HepG2 (cell line): ENCODE results near the gene BACH2. TPM values are rescaled to one million over a fixed set of nuclear protein-coding genes. Genes with fewer than 3 reads are reported as not detected.

Source experiments
- ATAC-seq: fragments of 200-7000 bp; cut with Tn5 transposase; 3 replicates; pipeline ENCODE4 v1.9.1; 2020; ENCODE audit warnings: mild to moderate bottlenecking, moderate library complexity
- BruUV-seq: library from RNA; stranded (reverse); fragments of 400-500 nt; replicated peaks from 2 replicates; lab custom pipeline; 2021; lab: Mats Ljungman, UMichigan
- CTCF ChIA-PET: fragments of 300-600 bp; formaldehyde crosslinking; extraction: SDS; loops from one replicate; lab custom pipeline; 2021; ENCODE audit warnings: low total read pairs, inconsistent platforms, low intra/inter-chr PET ratio; lab: Yijun Ruan, JAX
- POLR2A ChIA-PET: fragments of 350-600 bp; sonication (Branson Sonifier 250); formaldehyde crosslinking; loops from one replicate; lab custom pipeline; 2020; ENCODE audit warnings: antibody characterized with exemption, inconsistent platforms; lab: Yijun Ruan, JAX
- DNase-seq: peaks from one replicate; pipeline ENCODE4 v3.0.0-alpha.2; 2015; ENCODE audit warnings: low spot score
- FAIRE-seq: peaks from 3 replicates; lab custom pipeline; 2011; peaks lifted over from hg19 to GRCh38; lab: Jason Lieb, UNC
- H2AFZ ChIP-seq: one replicate; pipeline ENCODE4 v1.6.1; 2011; ENCODE audit warnings: low read length, inconsistent platforms
- H3K27ac ChIP-seq: fragments of 300-600 bp; 3 replicates; pipeline ENCODE4 v1.8.0; 2011; ENCODE audit warnings: mixed run types, mild to moderate bottlenecking, mixed read lengths, low read length, inconsistent platforms; ENCODE audit not compliant: insufficient read depth; ENCODE audit errors: extremely low read length
- H3K27me3 ChIP-seq, 2 experiments: fragments of 200-600 bp in 1 of 2; 2 replicates in 1 of 2; 3 replicates in 1 of 2; pipeline versions ENCODE4 v1.6.0 to v1.8.0; 2011; ENCODE audit warnings: low read length in 2 of 2, mild to moderate bottlenecking in 2 of 2, moderate library complexity in 2 of 2, inconsistent platforms in 1 of 2; ENCODE audit not compliant: insufficient read depth in 2 of 2, control insufficient read depth in 1 of 2
- H3K36me3 ChIP-seq, 2 experiments: fragments of 200-600 bp in 1 of 2; replicated peaks in 1 of 2; 2 replicates in 1 of 2; 3 replicates in 1 of 2; pipeline versions ENCODE4 v1.5.1 to v1.8.0; 2011; ENCODE audit warnings: low read length in 2 of 2, inconsistent platforms in 1 of 2; ENCODE audit not compliant: insufficient read depth in 2 of 2, control insufficient read depth in 1 of 2
- H3K4me1 ChIP-seq: 2 replicates; pipeline ENCODE4 v1.5.1; 2012; ENCODE audit warnings: low read length, inconsistent platforms; ENCODE audit not compliant: insufficient read depth
- H3K4me2 ChIP-seq: 2 replicates; pipeline ENCODE4 v1.6.0; 2011; ENCODE audit warnings: low read depth, low read length, inconsistent platforms
- H3K4me3 ChIP-seq, 3 experiments: fragments of 200-600 bp in 1 of 3; sonication (generic), shearing (Covaris generic) in 1 of 3; replicated peaks in 1 of 3; 2 replicates each; pipeline ENCODE4 v1.5.1; 2011 to 2016; ENCODE audit warnings: low read length in 3 of 3, inconsistent platforms in 2 of 3, low read depth in 2 of 3, mild to moderate bottlenecking in 2 of 3, control low read depth in 1 of 3, mixed read lengths in 1 of 3; ENCODE audit not compliant: insufficient read depth in 1 of 3
- H3K79me2 ChIP-seq: one replicate; pipeline ENCODE4 v1.6.1; 2011; ENCODE audit warnings: low read length, inconsistent platforms; ENCODE audit not compliant: insufficient read depth
- H3K9ac ChIP-seq: 2 replicates; pipeline ENCODE4 v1.6.0; 2011; ENCODE audit warnings: mild to moderate bottlenecking, low read depth, low read length, inconsistent platforms; ENCODE audit not compliant: insufficient read depth
- H3K9me3 ChIP-seq: 2 replicates; pipeline ENCODE4 v1.5.1; 2012; ENCODE audit warnings: mild to moderate bottlenecking, low read length
- H4K20me1 ChIP-seq: 2 replicates; pipeline ENCODE4 v1.6.0; 2011; ENCODE audit warnings: inconsistent platforms, mild to moderate bottlenecking, low read length, moderate library complexity; ENCODE audit not compliant: insufficient read depth
- CAMTA2 ChIP-seq: sonication (generic); formaldehyde crosslinking; IDR thresholded peaks from 2 replicates; pipeline ENCODE4 v1.4.0; 2020; ENCODE audit warnings: mild to moderate bottlenecking, missing genetic modification reagents, borderline replicate concordance
- ISL2 ChIP-seq: sonication (generic); formaldehyde crosslinking; IDR thresholded peaks from 2 replicates; pipeline ENCODE4 v1.5.0; 2020; ENCODE audit warnings: missing genetic modification reagents
- ISX ChIP-seq: sonication (generic); formaldehyde crosslinking; conservative IDR thresholded peaks from 2 replicates; pipeline ENCODE4 v1.5.0; 2020; ENCODE audit warnings: missing genetic modification reagents
- NCOA2 ChIP-seq: sonication (generic); formaldehyde crosslinking; IDR thresholded peaks from 2 replicates; pipeline ENCODE4 v1.8.0; 2022; ENCODE audit warnings: inconsistent platforms
- NR2F2 ChIP-seq: IDR thresholded peaks from 2 replicates; pipeline ENCODE4 v1.6.1; 2012; ENCODE audit warnings: low read depth, inconsistent platforms, borderline replicate concordance
- RBAK ChIP-seq: sonication (generic); formaldehyde crosslinking; IDR thresholded peaks from 2 replicates; pipeline ENCODE4 v1.5.1; 2020; ENCODE audit warnings: mild to moderate bottlenecking, missing genetic modification reagents
- SMAD9 ChIP-seq: sonication (generic); formaldehyde crosslinking; IDR thresholded peaks from 2 replicates; pipeline ENCODE4 v1.5.1; 2020; ENCODE audit warnings: mild to moderate bottlenecking, missing genetic modification reagents
- SPEN ChIP-seq: sonication (generic); formaldehyde crosslinking; IDR thresholded peaks from 2 replicates; pipeline ENCODE4 v1.5.1; 2020; ENCODE audit warnings: low read depth, mild to moderate bottlenecking, missing genetic modification reagents
- ZBTB4 ChIP-seq: sonication (generic); formaldehyde crosslinking; IDR thresholded peaks from 2 replicates; pipeline ENCODE4 v1.4.0; 2020; ENCODE audit warnings: missing genetic modification reagents, mild to moderate bottlenecking, borderline replicate concordance
- ZKSCAN1 ChIP-seq: fragments of 150-350 bp; IDR thresholded peaks from 2 replicates; pipeline ENCODE4 v1.6.1; 2014; ENCODE audit warnings: low read length
- ZNF251 ChIP-seq: sonication (generic); formaldehyde crosslinking; IDR thresholded peaks from 2 replicates; pipeline ENCODE4 v1.9.0; 2021; ENCODE audit warnings: mild to moderate bottlenecking, missing genetic modification reagents
- ZNF260 ChIP-seq: sonication (generic); formaldehyde crosslinking; IDR thresholded peaks from 2 replicates; pipeline ENCODE4 v1.4.0; 2020; ENCODE audit warnings: missing genetic modification reagents, low read depth, mild to moderate bottlenecking, borderline replicate concordance
- ZNF619 ChIP-seq: sonication (generic); formaldehyde crosslinking; IDR thresholded peaks from 2 replicates; pipeline ENCODE4 v1.4.0; 2020; ENCODE audit warnings: mild to moderate bottlenecking, missing genetic modification reagents
- ZNF629 ChIP-seq: sonication (generic); formaldehyde crosslinking; conservative IDR thresholded peaks from 2 replicates; pipeline ENCODE4 v1.5.0; 2020; ENCODE audit warnings: missing genetic modification reagents
- WGBS: methylation state at CpG from one replicate; pipeline ENCODE4 v1.1.6; 2017; ENCODE audit warnings: low lambda C conversion rate; 5-methylcytosine and 5-hydroxymethylcytosine counted together
- in situ Hi-C: cut with HindIII; loops from 2 replicates; pipeline ENCODE4 v1.10.0; 2017; ENCODE audit warnings: low pct_unique_long_range_greater_than_20kb; ENCODE audit not compliant: extremely low pct_ligation_motif_present
- intact Hi-C: fragments of 100-400 bp; cut with micrococcal nuclease; formaldehyde crosslinking; loops from one replicate; pipeline ENCODE4 v1.10.0; 2022; ENCODE audit not compliant: unreplicated experiment
- polyA plus RNA-seq, 8 experiments: library from polyadenylated mRNA; depleted of rRNA in 3 of 8; stranded (reverse) in 7 of 8; unstranded in 1 of 8; fragments of >200 nt; fragmentation: Illumina TruSeq in 4 of 8; extraction: Trizol in 4 of 8; gene quantifications; 2 replicates each; pipeline versions ENCODE4 v1.2.1 to v1.2.3, GENCODE V29; 2011 to 2016; ENCODE audit warnings: low read depth in 4 of 8, missing spikeins in 1 of 8, mixed read lengths in 1 of 8; ENCODE audit not compliant: insufficient read depth in 1 of 8
- total RNA-seq, 5 experiments: library from RNA; depleted of rRNA; stranded (reverse); fragments of >200 nt; fragmentation: Illumina TruSeq; extraction: Trizol; gene quantifications; 2 replicates each; pipeline ENCODE4 v1.2.3, GENCODE V29; 2016; ENCODE audit warnings: low read depth in 1 of 5

Gene BACH2
- total and polyA plus RNA-seq, 2 of the 13 experiments (the other 11 are each of a cell fraction or from before 2014, with no cell fraction given), result 0.01 TPM; not detected in 1

GRCh38 chr6:90184334-90185298, 112.0 kb downstream of the BACH2 start:
- H3K27ac ChIP-seq, result no peak overlapping the region
- DNase-seq, result no peak
- CTCF ChIA-PET, result no interaction called here
- WGBS, result 17% methylated on average over 7 of the region's 8 CpGs
- H4K20me1 ChIP-seq, result no peaks in the 10 kb centered on the region
- H3K4me3 ChIP-seq, result no peak overlapping the region
- no peaks in the 10 kb centered on the region for H3K36me3 ChIP-seq
- no peaks in the 10 kb centered on the region; a peak in 1 of 5 replicates for H3K27me3 ChIP-seq
- no peak overlapping the region for H3K4me2 ChIP-seq
- no peaks in the 10 kb centered on the region for H3K4me1 ChIP-seq
- H3K79me2 ChIP-seq, result no peaks in the 10 kb centered on the region
- no peak for TF ChIP-seq ZNF629 (CRISPR knock-in tag)
- TF ChIP-seq NR2F2, result no peak
- no peak for TF ChIP-seq ZNF260 (CRISPR knock-in tag)
- TF ChIP-seq, all 625 proteins: peak for 0
- POLR2A ChIA-PET, result no interaction called here
- BruUV-seq, result no TSS peak
- no peak overlapping the region for H2AFZ ChIP-seq
- no peak for FAIRE-seq
- in situ Hi-C loops, result loop anchor here (10.0 kb wide), 1 partner anchor 240 kb away; no protein-coding TSS in a partner anchor
- ATAC-seq, result no peak
- no peaks in the 10 kb centered on the region for H3K9me3 ChIP-seq
- intact Hi-C loops, result no loop called here
- H3K9ac ChIP-seq, result no peak overlapping the region

- no peaks in the 10 kb centered on the region for H3K9me3 ChIP-seq
- no peaks in the 10 kb centered on the region for H3K36me3 ChIP-seq
- no peaks in the 10 kb centered on the region for H4K20me1 ChIP-seq
- no peak overlapping the region for H3K9ac ChIP-seq
- CTCF ChIA-PET, result no interaction called here
- in situ Hi-C loops (loop anchor here (10.0 kb wide), 1 partner anchor 239 kb away; no protein-coding TSS in a partner anchor), intact Hi-C loops (no loop called here)
- POLR2A ChIA-PET, result no interaction called here
- BruUV-seq, result no TSS peak
- no peak overlapping the region for H2AFZ ChIP-seq
- H3K4me2 ChIP-seq, result no peak overlapping the region
- FAIRE-seq (no peak), DNase-seq (no peak), ATAC-seq (no peak)
- H3K27me3 ChIP-seq, result no peaks in the 10 kb centered on the region; a peak in 1 of 5 replicates
- no peak overlapping the region for H3K27ac ChIP-seq
- no peaks in the 10 kb centered on the region for H3K79me2 ChIP-seq
- H3K4me3 ChIP-seq, result no peak overlapping the region
- WGBS, result 7% methylated on average over 3 of the region's 3 CpGs
- no peaks in the 10 kb centered on the region for H3K4me1 ChIP-seq
- no peak for TF ChIP-seq CAMTA2 (CRISPR knock-in tag)
- TF ChIP-seq RBAK (CRISPR knock-in tag), result no peak
- TF ChIP-seq ZBTB4, result no peak
- TF ChIP-seq SPEN (CRISPR knock-in tag), result no peak
- no peak for TF ChIP-seq NCOA2 (CRISPR knock-in tag)
- no peak for TF ChIP-seq ZNF251
- TF ChIP-seq ZKSCAN1, result no peak
- TF ChIP-seq ZNF619 (CRISPR knock-in tag), result no peak
- TF ChIP-seq ISL2 (CRISPR knock-in tag), result no peak
- TF ChIP-seq ISX, result no peak
- no peak for TF ChIP-seq SMAD9 (CRISPR knock-in tag)
Observed at GRCh38 chr6:90183587-90184333, 112.9 kb downstream of the BACH2 start.
